Transverse colon (tissue), 3 donors: ENCODE results near the gene PRKG1.

Experiments used
- CTCF ChIP-seq, 5 experiments: fragments of 200-600 bp in 3 of 5; fragments of 450-650 bp in 2 of 5; sonication (generic) in 3 of 5; IDR thresholded peaks; 1 replicate in 2 of 5; 2 replicates in 3 of 5; pipeline ENCODE4 v1.5.1; 2016 to 2017; ENCODE audit warnings: antibody characterized with exemption in 5 of 5, inconsistent platforms in 3 of 5, mild to moderate bottlenecking in 2 of 5, moderate library complexity in 1 of 5
- EP300 ChIP-seq: sonication (generic); formaldehyde crosslinking; IDR thresholded peaks from one replicate; pipeline ENCODE4 v1.6.1; 2017; ENCODE audit warnings: antibody characterized with exemption, low read depth
- POLR2A ChIP-seq: fragments of 450-650 bp; IDR thresholded peaks from one replicate; pipeline ENCODE4 v1.6.1; 2016; ENCODE audit warnings: antibody characterized with exemption, mild to moderate bottlenecking, moderate library complexity

GRCh38 chr10:51312817-51313216 is 238.5 kb downstream of the PRKG1 start:
- no peak for TF ChIP-seq CTCF (IDR thresholded peaks at IDR 0.05)
- TF ChIP-seq POLR2A = no peak
- TF ChIP-seq EP300 = no peak
